Measurements from ENCODE around the gene ADPGK. TPM values are rescaled to one million over a fixed set of nuclear protein-coding genes. Genes with fewer than 3 reads are reported as not detected.

ADPGK gene
- total RNA-seq, 1 donor from 2014 or later, result 54.4 TPM

DNA sequence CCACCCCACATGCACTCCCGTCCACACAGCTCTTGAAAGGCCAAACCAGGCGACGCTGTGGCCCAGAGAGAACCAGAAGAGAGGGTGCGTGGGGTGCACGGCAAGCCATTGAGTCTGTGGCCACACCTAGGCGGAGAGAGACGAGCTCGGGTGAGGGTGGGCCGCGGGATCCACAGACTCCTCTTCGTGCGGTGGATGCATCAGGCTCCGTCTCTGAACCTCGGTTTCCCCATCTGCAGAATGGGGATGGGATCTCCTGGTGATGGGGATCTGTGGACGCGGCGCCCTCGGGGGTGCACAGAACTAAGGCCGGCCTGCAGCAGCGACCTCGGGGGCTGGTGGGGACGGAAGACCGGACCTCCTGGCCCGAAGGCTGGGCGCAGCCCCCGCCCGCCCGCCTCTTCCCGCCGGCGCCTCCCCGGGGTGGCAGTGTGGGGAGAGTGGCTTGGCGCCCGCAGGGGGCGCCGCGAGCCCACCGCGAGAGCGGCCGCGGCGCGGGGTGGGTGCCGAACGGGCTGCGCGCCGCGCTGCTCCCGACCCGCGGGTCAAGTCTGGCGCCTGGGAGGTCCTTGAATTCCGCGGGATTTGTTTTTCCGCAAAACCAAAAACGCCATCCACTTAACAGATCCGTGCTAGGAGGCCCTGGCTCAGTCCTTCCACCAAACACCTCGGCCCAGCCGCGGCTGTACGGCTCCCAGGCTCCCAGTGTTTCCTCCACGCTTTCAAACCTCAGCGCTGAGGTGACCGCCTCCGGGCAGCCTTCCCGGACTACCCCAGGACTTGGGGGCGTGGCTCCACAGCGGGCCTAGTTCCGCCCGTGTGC, 13.2 kb upstream of the ADPGK start:
- H3K4me3 Mint-ChIP-seq, result peak overlapping the region; percentile 74
- peak overlapping the region; percentile 25 for H3K27ac Mint-ChIP-seq
- peaks cover 1% of the 10 kb centered on the region for H3K9me3 Mint-ChIP-seq
- TF ChIP-seq CTCF (IDR thresholded peaks at IDR 0.05; ENCODE audit: unreplicated experiment), result peak; percentile 34
- DNase-seq (ENCODE audit: low spot score in 2 of 2, unreplicated experiment in 2 of 2), result peak in 1 of 2 experiments; percentile 61
- H3K4me1 Mint-ChIP-seq, result peaks cover 22% of the 10 kb centered on the region
- peaks cover 4% of the 10 kb centered on the region for H3K27me3 Mint-ChIP-seq (ENCODE audit: low read depth)
- no peaks in the 10 kb centered on the region for H3K36me3 Mint-ChIP-seq

DNA sequence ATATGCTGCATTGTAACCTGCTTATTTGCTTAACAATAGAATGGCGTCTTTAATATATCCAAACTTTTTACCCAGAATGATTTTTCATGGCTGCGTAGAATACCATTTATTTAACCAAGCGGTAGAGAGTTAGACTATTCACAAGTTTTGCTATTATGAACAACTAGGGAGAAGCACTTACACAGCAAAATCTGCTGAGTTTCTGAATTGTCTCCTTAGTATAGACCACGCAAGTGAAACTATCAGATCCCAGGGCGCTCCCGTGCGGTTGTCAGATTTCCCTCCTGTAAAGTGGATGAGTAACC, 12.6 kb upstream of the ADPGK start:
- Mint-ChIP-seq H3K36me3 (no peaks in the 10 kb centered on the region), H3K9me3 (peaks cover 4% of the 10 kb centered on the region), H3K4me3 (peak overlapping the region; percentile 74), H3K4me1 (peaks cover 16% of the 10 kb centered on the region), H3K27me3 (ENCODE audit: low read depth) (peaks cover 3% of the 10 kb centered on the region), H3K27ac (peak overlapping the region; percentile 25)
- no peak for TF ChIP-seq CTCF (IDR thresholded peaks at IDR 0.05; ENCODE audit: unreplicated experiment)
- DNase-seq (ENCODE audit: low spot score in 2 of 2, unreplicated experiment in 2 of 2), result no peak

DNA sequence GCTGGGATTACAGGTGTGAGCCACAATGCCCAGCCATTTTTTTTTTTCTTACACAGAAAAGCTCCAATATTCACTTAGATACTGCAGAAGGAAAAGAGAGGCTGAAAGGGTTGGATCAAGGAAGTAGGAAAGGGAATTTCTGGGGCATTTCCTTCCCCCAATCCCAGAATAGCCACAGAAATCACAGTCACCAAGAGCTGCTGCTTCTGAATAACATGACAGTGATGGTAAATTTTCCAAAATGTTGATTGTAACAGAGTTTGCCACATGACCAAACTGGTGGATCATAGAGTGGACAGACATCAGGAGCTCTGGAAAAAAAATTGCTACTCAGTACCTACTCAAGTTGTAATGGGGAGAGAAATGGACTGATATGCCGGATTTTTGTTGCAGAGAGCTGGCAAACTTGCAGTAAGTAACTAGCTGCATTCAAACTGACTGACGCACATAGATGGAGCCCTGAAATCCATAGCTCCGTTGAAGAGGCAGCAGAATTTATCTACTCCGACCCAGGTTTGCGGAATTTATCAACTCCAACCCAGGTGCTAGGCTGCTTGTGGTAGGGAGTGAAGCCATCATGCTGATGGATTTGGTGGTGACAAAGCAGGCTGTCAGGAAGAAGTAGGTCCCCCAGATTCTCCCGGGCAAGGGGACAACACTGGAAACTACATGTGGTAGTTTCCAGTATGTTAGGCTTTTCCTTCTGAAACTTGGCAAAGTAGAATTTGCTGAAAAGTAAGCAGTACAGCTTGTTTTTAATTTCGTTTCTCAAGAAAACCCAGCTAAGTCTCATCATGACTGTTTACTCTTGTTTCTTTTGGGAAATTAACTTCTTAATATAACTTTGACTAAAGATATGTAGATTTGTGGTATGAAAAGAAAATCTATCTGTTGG, 10.5 kb upstream of the ADPGK start:
- no peaks in the 10 kb centered on the region for H3K36me3 Mint-ChIP-seq
- peaks cover 4% of the 10 kb centered on the region for H3K9me3 Mint-ChIP-seq
- no peak for TF ChIP-seq CTCF (IDR thresholded peaks at IDR 0.05; ENCODE audit: unreplicated experiment)
- no peak overlapping the region for H3K4me3 Mint-ChIP-seq
- H3K27ac Mint-ChIP-seq, result no peak overlapping the region
- H3K27me3 Mint-ChIP-seq (ENCODE audit: low read depth), result peaks cover 18% of the 10 kb centered on the region
- peaks cover 5% of the 10 kb centered on the region for H3K4me1 Mint-ChIP-seq
- DNase-seq (ENCODE audit: low spot score in 2 of 2, unreplicated experiment in 2 of 2), result no peak

DNA sequence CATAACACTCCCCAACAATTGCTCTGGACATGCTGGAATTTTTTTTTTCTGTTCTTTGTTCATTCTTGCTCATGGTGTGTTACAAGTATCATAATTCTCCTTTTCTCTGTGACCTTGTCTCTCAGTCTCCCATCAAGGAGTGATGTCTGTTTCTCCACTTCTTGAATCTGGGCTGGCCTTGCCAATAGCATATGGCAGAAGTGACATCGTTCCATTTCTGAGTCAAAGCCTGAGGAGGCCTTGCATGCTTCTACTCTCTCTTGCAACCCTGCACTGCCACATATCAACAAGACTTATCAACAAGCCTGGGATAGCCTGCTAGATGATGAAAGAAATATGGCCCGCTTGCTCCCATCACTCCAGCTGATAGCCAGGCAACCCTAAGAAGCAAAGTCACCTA, 8.9 kb upstream of the ADPGK start:
- H3K36me3 Mint-ChIP-seq, result no peaks in the 10 kb centered on the region
- H3K4me1 Mint-ChIP-seq, result peaks cover 4% of the 10 kb centered on the region
- H3K27ac Mint-ChIP-seq, result no peak overlapping the region
- peaks cover 23% of the 10 kb centered on the region for H3K27me3 Mint-ChIP-seq (ENCODE audit: low read depth)
- peaks cover 4% of the 10 kb centered on the region for H3K9me3 Mint-ChIP-seq
- H3K4me3 Mint-ChIP-seq, result no peak overlapping the region
- no peak for DNase-seq (ENCODE audit: low spot score in 2 of 2, unreplicated experiment in 2 of 2)
- no peak for TF ChIP-seq CTCF (IDR thresholded peaks at IDR 0.05; ENCODE audit: unreplicated experiment)

DNA sequence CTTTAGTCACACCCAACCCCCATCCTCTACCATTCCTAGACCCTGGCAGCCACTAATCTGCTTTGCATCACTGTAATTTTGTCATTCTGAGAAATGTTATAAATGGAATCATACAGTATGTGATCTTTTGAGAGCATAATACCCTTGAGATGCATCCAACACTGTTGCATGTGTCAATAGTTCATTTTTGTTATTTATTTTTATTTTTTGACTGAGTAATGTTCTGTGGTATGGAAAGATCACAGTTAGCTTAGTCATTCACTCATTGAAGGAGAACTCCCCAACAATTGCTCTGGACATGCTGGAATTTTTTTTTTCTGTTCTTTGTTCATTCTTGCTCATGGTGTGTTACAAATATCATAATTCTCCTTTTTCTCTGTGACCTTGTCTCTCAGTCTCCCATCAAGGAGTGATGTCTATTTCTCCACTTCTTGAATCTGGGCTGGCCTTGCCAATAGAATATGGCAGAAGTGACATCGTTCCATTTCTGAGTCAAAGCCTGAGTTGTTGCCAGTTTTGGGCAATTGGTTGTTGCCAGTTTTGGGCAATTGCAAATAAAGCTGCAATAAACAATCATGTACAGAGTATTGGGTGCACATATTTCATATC, 6.8 kb upstream of the ADPGK start:
- no peak overlapping the region for H3K27ac Mint-ChIP-seq
- no peak for TF ChIP-seq CTCF (IDR thresholded peaks at IDR 0.05; ENCODE audit: unreplicated experiment)
- peaks cover 4% of the 10 kb centered on the region for H3K9me3 Mint-ChIP-seq
- no peak overlapping the region for H3K4me3 Mint-ChIP-seq
- no peak for DNase-seq (ENCODE audit: low spot score in 2 of 2, unreplicated experiment in 2 of 2)
- H3K27me3 Mint-ChIP-seq (ENCODE audit: low read depth), result peaks cover 21% of the 10 kb centered on the region
- peaks cover 4% of the 10 kb centered on the region for H3K4me1 Mint-ChIP-seq
- no peaks in the 10 kb centered on the region for H3K36me3 Mint-ChIP-seq
